Common myeloid progenitor, CD34-positive (primary cell): Measurements from ENCODE around the gene CACNA1A.
A peak's percentile ranks its signal among the peaks of the same experiment; 100 is the strongest.

Experiments used
- CTCF ChIA-PET: fragments of 350-600 bp; sonication (Branson Sonifier 250); formaldehyde crosslinking; loops from one replicate; lab custom pipeline; 2021; ENCODE audit warnings: antibody characterized with exemption; lab: Charles Lee
- POLR2A ChIA-PET: fragments of 350-600 bp; sonication (Branson Sonifier 250); formaldehyde crosslinking; loops from one replicate; lab custom pipeline; 2021; ENCODE audit warnings: antibody characterized with exemption; lab: Charles Lee
- DNase-seq, 3 donors: peaks; one replicate each; pipeline versions ENCODE4 v3.0.0 to v3.0.0-alpha.2; 2013
- H3K27ac ChIP-seq, 2 experiments: 1 replicate in 1 of 2; 2 replicates in 1 of 2; pipeline ENCODE4 v1.7.0; 2013; ENCODE audit warnings: inconsistent platforms in 2 of 2, low read length in 2 of 2, mild to moderate bottlenecking in 2 of 2, low read depth in 1 of 2, moderate library complexity in 1 of 2; ENCODE audit not compliant: severe bottlenecking in 2 of 2, insufficient read depth in 1 of 2, poor library complexity in 1 of 2
- H3K27me3 ChIP-seq, 5 experiments: replicated peaks in 2 of 5; 1 replicate in 3 of 5; 2 replicates in 2 of 5; pipeline versions ENCODE4 v1.6.1 to v1.7.0; 2013; ENCODE audit warnings: low read length in 4 of 5, mild to moderate bottlenecking in 2 of 5, moderate library complexity in 2 of 5, inconsistent platforms in 1 of 5; ENCODE audit not compliant: insufficient read depth in 5 of 5, control insufficient read depth in 4 of 5
- H3K36me3 ChIP-seq, 4 experiments: 1 replicate in 2 of 4; 2 replicates in 2 of 4; pipeline versions ENCODE4 v1.6.1 to v1.7.0; 2013; ENCODE audit warnings: low read length in 3 of 4, control low read depth in 1 of 4, mild to moderate bottlenecking in 1 of 4; ENCODE audit not compliant: control insufficient read depth in 4 of 4, insufficient read depth in 4 of 4
- H3K4me1 ChIP-seq, 4 experiments: 1 replicate in 3 of 4; 2 replicates in 1 of 4; pipeline versions ENCODE4 v1.6.1 to v1.7.1; 2013; ENCODE audit warnings: low read length in 3 of 4, mild to moderate bottlenecking in 3 of 4, control low read depth in 1 of 4, inconsistent platforms in 1 of 4, moderate library complexity in 1 of 4; ENCODE audit not compliant: control insufficient read depth in 4 of 4, insufficient read depth in 4 of 4; ENCODE audit errors: control extremely low read depth in 1 of 4
- H3K4me3 ChIP-seq, 7 experiments: 1 replicate in 4 of 7; 2 replicates in 3 of 7; pipeline versions ENCODE4 v1.5.1 to v1.7.0; 2013; ENCODE audit warnings: mild to moderate bottlenecking in 7 of 7, low read length in 6 of 7, moderate library complexity in 6 of 7, inconsistent platforms in 2 of 7, low read depth in 2 of 7, control low read depth in 1 of 7; ENCODE audit not compliant: insufficient read depth in 4 of 7, control insufficient read depth in 1 of 7; ENCODE audit errors: extremely low read depth in 1 of 7
- H3K9me3 ChIP-seq, 5 experiments: 1 replicate in 4 of 5; 2 replicates in 1 of 5; pipeline versions ENCODE4 v1.6.1 to v1.7.1; 2013; ENCODE audit warnings: low read length in 4 of 5, mild to moderate bottlenecking in 2 of 5, inconsistent platforms in 1 of 5, low read depth in 1 of 5, moderate library complexity in 1 of 5; ENCODE audit not compliant: control insufficient read depth in 4 of 5, insufficient read depth in 2 of 5; ENCODE audit errors: control extremely low read depth in 1 of 5
- WGBS: methylation state at CpG from one replicate; pipeline ENCODE4 v1.1.5; 2013; ENCODE audit not compliant: insufficient coverage; 5-methylcytosine and 5-hydroxymethylcytosine counted together

Gene CACNA1A

GRCh38 chr19:13451434-13451995 lies 54.8 kb downstream of the CACNA1A start:
- POLR2A ChIA-PET: no interaction called here
- no peaks in the 10 kb centered on the region for H3K36me3 ChIP-seq
- 92% methylated on average over 2 of the region's 4 CpGs for WGBS
- H3K27me3 ChIP-seq: no peaks in the 10 kb centered on the region
- DNase-seq: no peak
- CTCF ChIA-PET: interaction anchor here (0.5 to 1.0 kb wide), 3 partner anchors 20 to 791 kb away, joined by 3 to 5 read pairs (median 3); no protein-coding TSS in a partner anchor
- H3K4me1 ChIP-seq: peaks cover 0 to 2% (median 0%) of the 10 kb centered on the region in 4 experiments
- no peak overlapping the region for H3K27ac ChIP-seq
- H3K4me3 ChIP-seq: no peak overlapping the region
- H3K9me3 ChIP-seq: peaks cover 2 to 20% (median 11%) of the 10 kb centered on the region in 5 experiments

- no peaks in the 10 kb centered on the region for H3K4me1 ChIP-seq
- peaks cover 3 to 20% (median 11%) of the 10 kb centered on the region in 5 experiments for H3K9me3 ChIP-seq
- no peak overlapping the region for H3K27ac ChIP-seq
- WGBS: 96% methylated on average over 3 of the region's 6 CpGs
- CTCF ChIA-PET: no interaction called here
- H3K27me3 ChIP-seq: no peaks in the 10 kb centered on the region
- POLR2A ChIA-PET: no interaction called here
- no peak for DNase-seq
- H3K36me3 ChIP-seq: no peaks in the 10 kb centered on the region
- no peak overlapping the region for H3K4me3 ChIP-seq
These were observed 58.3 kb downstream of the CACNA1A start for GRCh38 chr19:13447978-13448377.

- Histone ChIP-seq H3K4me3 (no peak overlapping the region), H3K27ac (no peak overlapping the region), H3K9me3 (peaks cover 0 to 1% (median 0%) of the 10 kb centered on the region in 5 experiments), H3K4me1 (no peaks in the 10 kb centered on the region), H3K27me3 (no peaks in the 10 kb centered on the region), H3K36me3 (no peaks in the 10 kb centered on the region)
- POLR2A ChIA-PET: no interaction called here
- 47% methylated on average over 7 of the region's 10 CpGs for WGBS
- CTCF ChIA-PET: interaction anchor here (0.9 to 1.3 kb wide), 3 partner anchors 12 to 14 kb away, joined by 3 read pairs; no protein-coding TSS in a partner anchor
- DNase-seq: peak; percentile 48 to 79 (median 72)
These were observed 64.3 kb downstream of the CACNA1A start for GRCh38 chr19:13441810-13442512.

GRCh38 chr19:13437919-13438618 lies 68.2 kb downstream of the CACNA1A start:
- no peak for DNase-seq
- Histone ChIP-seq H3K27me3 (no peaks in the 10 kb centered on the region), H3K36me3 (no peaks in the 10 kb centered on the region), H3K27ac (no peak overlapping the region), H3K9me3 (no peaks in the 10 kb centered on the region), H3K4me1 (no peaks in the 10 kb centered on the region), H3K4me3 (no peak overlapping the region)
- POLR2A ChIA-PET: no interaction called here
- CTCF ChIA-PET: interaction anchor here (1.0 kb wide), 1 partner anchor 9 kb away, joined by 3 read pairs; no protein-coding TSS in a partner anchor
- WGBS: 83% methylated on average over 6 of the region's 6 CpGs

- WGBS: no CpG with 5 or more reads among the region's 1 CpG
- POLR2A ChIA-PET: no interaction called here
- Histone ChIP-seq H3K4me1 (no peaks in the 10 kb centered on the region), H3K36me3 (no peaks in the 10 kb centered on the region), H3K27ac (no peak overlapping the region), H3K9me3 (no peaks in the 10 kb centered on the region), H3K4me3 (no peak overlapping the region), H3K27me3 (no peaks in the 10 kb centered on the region)
- CTCF ChIA-PET: interaction anchor here (1.9 kb wide), 1 partner anchor 158 kb away, joined by 5 read pairs; no protein-coding TSS in a partner anchor
- DNase-seq: no peak
These were observed 69.9 kb downstream of the CACNA1A start for GRCh38 chr19:13436352-13436751.

- Histone ChIP-seq H3K4me1 (no peaks in the 10 kb centered on the region), H3K27me3 (peaks cover 0 to 7% (median 0%) of the 10 kb centered on the region in 5 experiments), H3K9me3 (peaks cover 0 to 6% (median 0%) of the 10 kb centered on the region in 5 experiments), H3K36me3 (no peaks in the 10 kb centered on the region), H3K4me3 (no peak overlapping the region), H3K27ac (no peak overlapping the region)
- WGBS: 85% methylated on average over 4 of the region's 5 CpGs
- POLR2A ChIA-PET: no interaction called here
- CTCF ChIA-PET: interaction anchor here (0.6 to 2.4 kb wide), 4 partner anchors 11 to 311 kb away, joined by 3 to 5 read pairs (median 4); no protein-coding TSS in a partner anchor
- DNase-seq: peak; percentile 39 to 65 (median 55)
These were observed 75.3 kb downstream of the CACNA1A start for GRCh38 chr19:13430790-13431582.
